ENCODE results near the gene HDAC6.

DNA sequence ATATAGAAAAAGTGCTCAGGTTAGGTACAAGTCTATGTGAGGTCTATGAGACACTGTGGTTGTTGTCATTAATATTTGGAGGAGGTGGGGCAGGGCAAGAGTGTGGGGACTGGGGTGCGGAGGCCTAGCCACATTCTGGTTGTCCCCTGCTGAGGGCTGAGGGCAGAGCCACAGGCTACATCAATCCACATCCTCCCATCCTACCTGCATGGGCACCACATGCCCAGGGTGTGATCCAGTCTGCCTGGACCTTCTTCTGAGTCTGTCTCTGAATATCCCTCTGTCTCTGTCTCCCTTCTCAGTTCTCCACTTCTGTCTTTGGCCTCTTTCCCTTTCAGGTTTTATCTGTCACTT lies 16.7 kb upstream of the HDAC6 start:
- TF ChIP-seq, protein P1, sequence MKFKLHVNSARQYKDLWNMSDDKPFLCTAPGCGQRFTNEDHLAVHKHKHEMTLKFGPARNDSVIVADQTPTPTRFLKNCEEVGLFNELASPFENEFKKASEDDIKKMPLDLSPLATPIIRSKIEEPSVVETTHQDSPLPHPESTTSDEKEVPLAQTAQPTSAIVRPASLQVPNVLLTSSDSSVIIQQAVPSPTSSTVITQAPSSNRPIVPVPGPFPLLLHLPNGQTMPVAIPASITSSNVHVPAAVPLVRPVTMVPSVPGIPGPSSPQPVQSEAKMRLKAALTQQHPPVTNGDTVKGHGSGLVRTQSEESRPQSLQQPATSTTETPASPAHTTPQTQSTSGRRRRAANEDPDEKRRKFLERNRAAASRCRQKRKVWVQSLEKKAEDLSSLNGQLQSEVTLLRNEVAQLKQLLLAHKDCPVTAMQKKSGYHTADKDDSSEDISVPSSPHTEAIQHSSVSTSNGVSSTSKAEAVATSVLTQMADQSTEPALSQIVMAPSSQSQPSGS (IDR thresholded peaks at IDR 0.05; ENCODE audit: low read length): no peak
- TF ChIP-seq CHD2 (IDR thresholded peaks at IDR 0.05; ENCODE audit: borderline replicate concordance, low read depth, low read length): no peak
- TF ChIP-seq TARDBP (IDR thresholded peaks at IDR 0.05; ENCODE audit: borderline replicate concordance): no peak
- no peak for TF ChIP-seq SREBF2 (IDR thresholded peaks at IDR 0.05; ENCODE audit: low read length)
- TF ChIP-seq, protein P2, sequence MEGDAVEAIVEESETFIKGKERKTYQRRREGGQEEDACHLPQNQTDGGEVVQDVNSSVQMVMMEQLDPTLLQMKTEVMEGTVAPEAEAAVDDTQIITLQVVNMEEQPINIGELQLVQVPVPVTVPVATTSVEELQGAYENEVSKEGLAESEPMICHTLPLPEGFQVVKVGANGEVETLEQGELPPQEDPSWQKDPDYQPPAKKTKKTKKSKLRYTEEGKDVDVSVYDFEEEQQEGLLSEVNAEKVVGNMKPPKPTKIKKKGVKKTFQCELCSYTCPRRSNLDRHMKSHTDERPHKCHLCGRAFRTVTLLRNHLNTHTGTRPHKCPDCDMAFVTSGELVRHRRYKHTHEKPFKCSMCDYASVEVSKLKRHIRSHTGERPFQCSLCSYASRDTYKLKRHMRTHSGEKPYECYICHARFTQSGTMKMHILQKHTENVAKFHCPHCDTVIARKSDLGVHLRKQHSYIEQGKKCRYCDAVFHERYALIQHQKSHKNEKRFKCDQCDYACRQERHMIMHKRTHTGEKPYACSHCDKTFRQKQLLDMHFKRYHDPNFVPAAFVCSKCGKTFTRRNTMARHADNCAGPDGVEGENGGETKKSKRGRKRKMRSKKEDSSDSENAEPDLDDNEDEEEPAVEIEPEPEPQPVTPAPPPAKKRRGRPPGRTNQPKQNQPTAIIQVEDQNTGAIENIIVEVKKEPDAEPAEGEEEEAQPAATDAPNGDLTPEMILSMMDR (IDR thresholded peaks at IDR 0.05 in 2 of 3, conservative IDR thresholded peaks at IDR 0.05 in 1 of 3; ENCODE audit: control insufficient read depth in 2 of 3, extremely low read depth in 1 of 3, insufficient read depth in 1 of 3, low read depth in 3 of 3, low read length in 3 of 3): no peak
- no peak for TF ChIP-seq POLR2A (IDR thresholded peaks at IDR 0.05; ENCODE audit: low read depth, low read length)
- TF ChIP-seq SRF (IDR thresholded peaks at IDR 0.05; ENCODE audit: low read depth in 2 of 2, low read length in 2 of 2): no peak
- no peak for TF ChIP-seq POU2F2 (IDR thresholded peaks at IDR 0.05; ENCODE audit: borderline replicate concordance, low read depth, low read length)
- TF ChIP-seq EP300 (IDR thresholded peaks at IDR 0.05; ENCODE audit: borderline replicate concordance in 1 of 2, control insufficient read depth in 1 of 2, low read depth in 2 of 2, low read length in 2 of 2): no peak
- TF ChIP-seq BCL11A (IDR thresholded peaks at IDR 0.05; ENCODE audit: low read depth, low read length): no peak
- TF ChIP-seq GABPA (IDR thresholded peaks at IDR 0.05; ENCODE audit: low read depth): no peak
- TF ChIP-seq, protein P3, sequence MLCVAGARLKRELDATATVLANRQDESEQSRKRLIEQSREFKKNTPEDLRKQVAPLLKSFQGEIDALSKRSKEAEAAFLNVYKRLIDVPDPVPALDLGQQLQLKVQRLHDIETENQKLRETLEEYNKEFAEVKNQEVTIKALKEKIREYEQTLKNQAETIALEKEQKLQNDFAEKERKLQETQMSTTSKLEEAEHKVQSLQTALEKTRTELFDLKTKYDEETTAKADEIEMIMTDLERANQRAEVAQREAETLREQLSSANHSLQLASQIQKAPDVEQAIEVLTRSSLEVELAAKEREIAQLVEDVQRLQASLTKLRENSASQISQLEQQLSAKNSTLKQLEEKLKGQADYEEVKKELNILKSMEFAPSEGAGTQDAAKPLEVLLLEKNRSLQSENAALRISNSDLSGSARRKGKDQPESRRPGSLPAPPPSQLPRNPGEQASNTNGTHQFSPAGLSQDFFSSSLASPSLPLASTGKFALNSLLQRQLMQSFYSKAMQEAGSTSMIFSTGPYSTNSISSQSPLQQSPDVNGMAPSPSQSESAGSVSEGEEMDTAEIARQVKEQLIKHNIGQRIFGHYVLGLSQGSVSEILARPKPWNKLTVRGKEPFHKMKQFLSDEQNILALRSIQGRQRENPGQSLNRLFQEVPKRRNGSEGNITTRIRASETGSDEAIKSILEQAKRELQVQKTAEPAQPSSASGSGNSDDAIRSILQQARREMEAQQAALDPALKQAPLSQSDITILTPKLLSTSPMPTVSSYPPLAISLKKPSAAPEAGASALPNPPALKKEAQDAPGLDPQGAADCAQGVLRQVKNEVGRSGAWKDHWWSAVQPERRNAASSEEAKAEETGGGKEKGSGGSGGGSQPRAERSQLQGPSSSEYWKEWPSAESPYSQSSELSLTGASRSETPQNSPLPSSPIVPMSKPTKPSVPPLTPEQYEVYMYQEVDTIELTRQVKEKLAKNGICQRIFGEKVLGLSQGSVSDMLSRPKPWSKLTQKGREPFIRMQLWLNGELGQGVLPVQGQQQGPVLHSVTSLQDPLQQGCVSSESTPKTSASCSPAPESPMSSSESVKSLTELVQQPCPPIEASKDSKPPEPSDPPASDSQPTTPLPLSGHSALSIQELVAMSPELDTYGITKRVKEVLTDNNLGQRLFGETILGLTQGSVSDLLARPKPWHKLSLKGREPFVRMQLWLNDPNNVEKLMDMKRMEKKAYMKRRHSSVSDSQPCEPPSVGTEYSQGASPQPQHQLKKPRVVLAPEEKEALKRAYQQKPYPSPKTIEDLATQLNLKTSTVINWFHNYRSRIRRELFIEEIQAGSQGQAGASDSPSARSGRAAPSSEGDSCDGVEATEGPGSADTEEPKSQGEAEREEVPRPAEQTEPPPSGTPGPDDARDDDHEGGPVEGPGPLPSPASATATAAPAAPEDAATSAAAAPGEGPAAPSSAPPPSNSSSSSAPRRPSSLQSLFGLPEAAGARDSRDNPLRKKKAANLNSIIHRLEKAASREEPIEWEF (IDR thresholded peaks at IDR 0.05; ENCODE audit: insufficient replicate concordance, low read depth, low read length): no peak
- no peak for TF ChIP-seq SMC3 (IDR thresholded peaks at IDR 0.05; ENCODE audit: borderline replicate concordance, low read length)
- no peak for TF ChIP-seq RCOR1 (conservative IDR thresholded peaks at IDR 0.05; ENCODE audit: low read depth, low read length)
